Measurements from ENCODE around the gene CA9. TPM values are rescaled to one million over a fixed set of nuclear protein-coding genes. Genes with fewer than 3 reads are reported as not detected.

CA9 gene
- total RNA-seq, 1 experiment from 2014 or later, result not detected

- no peak for DNase-seq (ENCODE audit: low spot score)
Measured at GRCh38 chr9:35688558-35689541, 15.1 kb downstream of the CA9 start.

GRCh38 chr9:35689542-35690293, 16.0 kb downstream of the CA9 start, which contains the start of gene TPM2:
Gene TPM2, minus strand, starts transcription at chr9:35689925. Its CDS starts 108 bp downstream, at chr9:35689817.
- DNase-seq (ENCODE audit: low spot score), result no peak
- in situ Hi-C loops (cut with HindIII; ENCODE audit: low sequenced_read_pairs), result no loop called here

More at GRCh38 chr9:35688558-35689541, 15.1 kb downstream of the CA9 start:
- in situ Hi-C loops (cut with HindIII; ENCODE audit: low sequenced_read_pairs), result no loop called here

GRCh38 chr9:35690294-35690613, 16.5 kb downstream of the CA9 start:
- DNase-seq (ENCODE audit: low spot score), result no peak
- in situ Hi-C loops (cut with HindIII; ENCODE audit: low sequenced_read_pairs), result no loop called here

GRCh38 chr9:35690614-35691333, 17.0 kb downstream of the CA9 start:
- in situ Hi-C loops (cut with HindIII; ENCODE audit: low sequenced_read_pairs), result no loop called here
- DNase-seq (ENCODE audit: low spot score), result peak; percentile 79

GRCh38 chr9:35691334-35691650, 17.6 kb downstream of the CA9 start:
- in situ Hi-C loops (cut with HindIII; ENCODE audit: low sequenced_read_pairs), result no loop called here
- no peak for DNase-seq (ENCODE audit: low spot score)

- DNase-seq (ENCODE audit: low spot score), result no peak
- in situ Hi-C loops (cut with HindIII; ENCODE audit: low sequenced_read_pairs), result no loop called here
Measured at GRCh38 chr9:35691757-35692301, 18.1 kb downstream of the CA9 start.

- in situ Hi-C loops (cut with HindIII; ENCODE audit: low sequenced_read_pairs), result no loop called here
- no peak for DNase-seq (ENCODE audit: low spot score)
Measured at GRCh38 chr9:35695943-35696401, 22.2 kb downstream of the CA9 start.

GRCh38 chr9:35696520-35697215, 22.9 kb downstream of the CA9 start:
- in situ Hi-C loops (cut with HindIII; ENCODE audit: low sequenced_read_pairs), result no loop called here
- DNase-seq (ENCODE audit: low spot score), result peak; percentile 82

GRCh38 chr9:35697486-35697885, 23.8 kb downstream of the CA9 start:
- no peak for DNase-seq (ENCODE audit: low spot score)
- in situ Hi-C loops (cut with HindIII; ENCODE audit: low sequenced_read_pairs), result no loop called here

GRCh38 chr9:35698231-35698630, 24.5 kb downstream of the CA9 start:
- no peak for DNase-seq (ENCODE audit: low spot score)
- in situ Hi-C loops (cut with HindIII; ENCODE audit: low sequenced_read_pairs), result no loop called here

- in situ Hi-C loops (cut with HindIII; ENCODE audit: low sequenced_read_pairs), result no loop called here
- DNase-seq (ENCODE audit: low spot score), result no peak
Measured at GRCh38 chr9:35700031-35700430, 26.3 kb downstream of the CA9 start.

- in situ Hi-C loops (cut with HindIII; ENCODE audit: low sequenced_read_pairs), result no loop called here
- no peak for DNase-seq (ENCODE audit: low spot score)
Measured at GRCh38 chr9:35700942-35701341, 27.2 kb downstream of the CA9 start.

- in situ Hi-C loops (cut with HindIII; ENCODE audit: low sequenced_read_pairs), result no loop called here
Measured at GRCh38 chr9:35702696-35703095, 29.0 kb downstream of the CA9 start.

GRCh38 chr9:35703906-35704672, 30.4 kb downstream of the CA9 start:
- no peak for DNase-seq (ENCODE audit: low spot score)
- in situ Hi-C loops (cut with HindIII; ENCODE audit: low sequenced_read_pairs), result no loop called here

More at GRCh38 chr9:35702696-35703095, 29.0 kb downstream of the CA9 start:
- no peak for DNase-seq (ENCODE audit: low spot score)

GRCh38 chr9:35705372-35705771, 31.6 kb downstream of the CA9 start:
- in situ Hi-C loops (cut with HindIII; ENCODE audit: low sequenced_read_pairs), result no loop called here
- DNase-seq (ENCODE audit: low spot score), result no peak

- in situ Hi-C loops (cut with HindIII; ENCODE audit: low sequenced_read_pairs), result no loop called here
- DNase-seq (ENCODE audit: low spot score), result peak; percentile 93
Measured at GRCh38 chr9:35705836-35706430, 32.2 kb downstream of the CA9 start.

GRCh38 chr9:35706951-35707350, 33.2 kb downstream of the CA9 start:
- in situ Hi-C loops (cut with HindIII; ENCODE audit: low sequenced_read_pairs), result no loop called here
- no peak for DNase-seq (ENCODE audit: low spot score)

- DNase-seq (ENCODE audit: low spot score), result no peak
Measured at GRCh38 chr9:35708146-35708545, 34.4 kb downstream of the CA9 start.

More at GRCh38 chr9:35708146-35708545, 34.4 kb downstream of the CA9 start:
- in situ Hi-C loops (cut with HindIII; ENCODE audit: low sequenced_read_pairs), result no loop called here
